Esophagus squamous epithelium (tissue), 4 donors: ENCODE data around the gene RASSF7.

Source experiments
- POLR2A ChIP-seq, 4 donors: fragments of 450-650 bp; IDR thresholded peaks; one replicate each; pipeline ENCODE4 v1.6.1; 2017; ENCODE audit warnings: antibody characterized with exemption in 4 of 4, mild to moderate bottlenecking in 4 of 4, moderate library complexity in 3 of 4
- TF ChIP-seq, protein P1 (sequence below), 6 experiments: fragments of 450-650 bp in 4 of 6; fragments of 200-600 bp in 2 of 6; sonication (generic) in 2 of 6; IDR thresholded peaks; one replicate each; pipeline ENCODE4 v1.5.1; 2016 to 2019; ENCODE audit warnings: antibody characterized with exemption in 6 of 6, mild to moderate bottlenecking in 4 of 6, moderate library complexity in 4 of 6

DNA sequence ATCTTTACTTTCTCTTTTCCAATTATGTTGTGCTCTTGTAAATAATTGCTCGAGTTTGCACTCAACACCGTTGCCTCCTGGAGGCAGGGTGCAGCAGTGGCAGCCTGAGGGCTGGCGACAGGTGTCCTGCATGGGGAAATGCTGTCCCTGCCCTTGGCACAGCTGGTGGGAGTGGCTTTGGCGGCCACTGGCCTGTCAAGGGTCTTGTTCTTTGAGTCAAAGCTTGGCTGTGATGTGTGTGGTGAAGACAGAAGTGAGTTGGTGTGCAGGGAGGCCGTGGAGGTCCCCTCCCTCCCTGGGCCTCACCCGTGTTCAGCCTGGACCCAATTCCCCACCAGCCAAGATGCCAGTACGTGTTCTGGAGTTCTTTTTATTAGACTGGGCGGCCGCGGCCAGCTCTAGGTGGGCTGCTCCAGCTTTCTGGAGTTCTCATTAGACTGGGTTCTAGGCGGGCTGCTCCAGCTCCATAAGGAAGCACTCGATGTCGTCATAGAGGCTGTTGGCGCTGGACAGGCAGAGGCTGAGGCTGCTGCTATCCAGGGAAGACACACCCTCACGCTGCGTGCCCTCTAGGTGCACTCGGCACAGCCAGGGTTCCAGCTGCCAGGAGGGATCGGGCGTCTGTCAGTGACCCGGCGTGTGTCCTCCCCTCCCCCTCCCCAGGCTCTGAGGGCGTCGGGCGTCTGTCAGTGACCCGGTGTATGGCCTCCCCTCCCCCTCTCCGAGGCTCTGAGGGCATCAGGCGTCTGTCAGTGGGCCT lies 51.6 kb downstream of the RASSF7 start:
- TF ChIP-seq, protein P1, sequence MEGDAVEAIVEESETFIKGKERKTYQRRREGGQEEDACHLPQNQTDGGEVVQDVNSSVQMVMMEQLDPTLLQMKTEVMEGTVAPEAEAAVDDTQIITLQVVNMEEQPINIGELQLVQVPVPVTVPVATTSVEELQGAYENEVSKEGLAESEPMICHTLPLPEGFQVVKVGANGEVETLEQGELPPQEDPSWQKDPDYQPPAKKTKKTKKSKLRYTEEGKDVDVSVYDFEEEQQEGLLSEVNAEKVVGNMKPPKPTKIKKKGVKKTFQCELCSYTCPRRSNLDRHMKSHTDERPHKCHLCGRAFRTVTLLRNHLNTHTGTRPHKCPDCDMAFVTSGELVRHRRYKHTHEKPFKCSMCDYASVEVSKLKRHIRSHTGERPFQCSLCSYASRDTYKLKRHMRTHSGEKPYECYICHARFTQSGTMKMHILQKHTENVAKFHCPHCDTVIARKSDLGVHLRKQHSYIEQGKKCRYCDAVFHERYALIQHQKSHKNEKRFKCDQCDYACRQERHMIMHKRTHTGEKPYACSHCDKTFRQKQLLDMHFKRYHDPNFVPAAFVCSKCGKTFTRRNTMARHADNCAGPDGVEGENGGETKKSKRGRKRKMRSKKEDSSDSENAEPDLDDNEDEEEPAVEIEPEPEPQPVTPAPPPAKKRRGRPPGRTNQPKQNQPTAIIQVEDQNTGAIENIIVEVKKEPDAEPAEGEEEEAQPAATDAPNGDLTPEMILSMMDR (IDR thresholded peaks at IDR 0.05) = peak in 2 of 6 experiments; percentile 19 to 37
- TF ChIP-seq POLR2A (IDR thresholded peaks at IDR 0.05) = no peak
